SU-DHL-6 (cell line): ENCODE measurements around the gene PLEKHA7.
A peak's percentile ranks its signal among the peaks of the same experiment; 100 is the strongest.

ENCODE experiments used
- H2AFZ ChIP-seq: fragments of 200-600 bp; sonication (generic); 2 replicates; pipeline ENCODE4 v1.6.1; 2014; ENCODE audit warnings: low read depth, mild to moderate bottlenecking, moderate library complexity, mixed read lengths, antibody characterized with exemption, low read length; ENCODE audit not compliant: severe bottlenecking
- H3F3A ChIP-seq: fragments of 200-600 bp; shearing (Covaris generic); 2 replicates; pipeline ENCODE4 v1.6.0; 2016; ENCODE audit warnings: antibody characterized with exemption, mild to moderate bottlenecking; ENCODE audit not compliant: insufficient read depth
- H3K27ac ChIP-seq: fragments of 200-600 bp; sonication (generic); 2 replicates; pipeline ENCODE4 v1.5.1; 2016; ENCODE audit warnings: low read depth, mild to moderate bottlenecking, low read length, moderate library complexity, mixed read lengths
- H3K27me3 ChIP-seq: fragments of 200-600 bp; sonication (generic), shearing (Covaris generic); 2 replicates; pipeline ENCODE4 v1.6.0; 2014; ENCODE audit warnings: mild to moderate bottlenecking, low read length
- H3K36me3 ChIP-seq: fragments of 200-600 bp; sonication (generic); 2 replicates; pipeline ENCODE4 v1.6.1; 2014; ENCODE audit warnings: mild to moderate bottlenecking, low read length, mixed read lengths
- H3K4me2 ChIP-seq: fragments of 300-600, 200-600 bp; shearing (Covaris generic), sonication (generic); 2 replicates; pipeline ENCODE4 v1.6.0; 2014; ENCODE audit warnings: low read length, low read depth, mild to moderate bottlenecking; ENCODE audit not compliant: poor library complexity, severe bottlenecking
- H3K4me3 ChIP-seq: fragments of 200-600 bp; sonication (generic); 2 replicates; pipeline ENCODE4 v1.5.1; 2014; ENCODE audit warnings: antibody characterized with exemption, low read length, mild to moderate bottlenecking, mixed read lengths; ENCODE audit not compliant: insufficient read depth, poor library complexity, severe bottlenecking
- H3K79me2 ChIP-seq: fragments of 200-600 bp; sonication (generic); 2 replicates; pipeline ENCODE4 v1.6.1; 2014; ENCODE audit warnings: mild to moderate bottlenecking, low read length, moderate library complexity; ENCODE audit not compliant: insufficient read depth
- H3K9ac ChIP-seq: fragments of 200-600 bp; sonication (generic); 2 replicates; pipeline ENCODE4 v1.7.0; 2014; ENCODE audit warnings: mild to moderate bottlenecking, low read length
- H3K9me2 ChIP-seq: fragments of 200-600 bp; sonication (generic); replicated peaks from 2 replicates; pipeline ENCODE4 v1.6.1; 2014; ENCODE audit warnings: low read length; ENCODE audit not compliant: insufficient read depth
- H3K9me3 ChIP-seq: fragments of 200-600 bp; sonication (generic); 2 replicates; pipeline ENCODE4 v1.6.1; 2014; ENCODE audit warnings: low read length, mixed read lengths; ENCODE audit not compliant: insufficient read depth
- H4K20me1 ChIP-seq: fragments of 200-600 bp; sonication (generic); 2 replicates; pipeline ENCODE4 v1.6.1; 2014; ENCODE audit warnings: low read depth, mild to moderate bottlenecking, antibody characterized with exemption, low read length, moderate library complexity, mixed read lengths
- EZH2phosphoT487 ChIP-seq: fragments of 200-600 bp; sonication (generic), shearing (Covaris generic); conservative IDR thresholded peaks from 2 replicates; pipeline ENCODE4 v1.6.1; 2018; ENCODE audit warnings: mild to moderate bottlenecking, antibody characterized with exemption, low read length, moderate library complexity, mixed read lengths
- TF ChIP-seq, protein P1 (sequence below): fragments of 200-600 bp; sonication (generic); IDR thresholded peaks from one replicate; pipeline ENCODE4 v1.5.1; 2017; ENCODE audit warnings: antibody characterized with exemption, mild to moderate bottlenecking, low read length, moderate library complexity; ENCODE audit not compliant: insufficient read depth, poor library complexity, severe bottlenecking

Gene PLEKHA7

DNA sequence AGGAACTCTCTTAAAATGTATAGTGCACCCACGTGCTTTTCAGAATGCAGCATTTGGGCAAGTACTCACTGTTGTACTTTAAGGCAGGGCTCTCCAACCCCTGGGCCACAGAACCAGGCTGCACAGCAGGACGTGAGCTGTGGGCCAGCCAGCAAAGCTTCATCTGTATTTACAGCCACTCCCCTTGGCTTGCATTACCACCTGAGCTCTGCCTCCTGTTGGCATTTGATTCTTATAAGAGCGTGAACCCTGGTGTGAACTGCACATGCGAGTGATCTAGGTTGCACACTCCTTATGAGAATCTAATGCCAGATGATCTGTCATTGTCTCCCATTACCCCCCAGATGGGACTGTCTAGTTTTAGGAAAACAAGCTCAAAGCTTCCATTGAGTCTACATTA lies 272.7 kb downstream of the PLEKHA7 start:
- H3K4me2 ChIP-seq, result peak overlapping the region; percentile 47
- H3K9me2 ChIP-seq, result no peaks in the 10 kb centered on the region
- no peak overlapping the region for H2AFZ ChIP-seq
- H3K27me3 ChIP-seq, result no peaks in the 10 kb centered on the region
- peaks cover 50% of the 10 kb centered on the region for H4K20me1 ChIP-seq
- no peak overlapping the region for H3K27ac ChIP-seq
- 0 out of 2 replicates have a peak overlapping the region, but pooled peaks have one; percentile 2 for H3K9ac ChIP-seq
- no peaks in the 10 kb centered on the region for H3F3A ChIP-seq
- TF ChIP-seq, protein P1, sequence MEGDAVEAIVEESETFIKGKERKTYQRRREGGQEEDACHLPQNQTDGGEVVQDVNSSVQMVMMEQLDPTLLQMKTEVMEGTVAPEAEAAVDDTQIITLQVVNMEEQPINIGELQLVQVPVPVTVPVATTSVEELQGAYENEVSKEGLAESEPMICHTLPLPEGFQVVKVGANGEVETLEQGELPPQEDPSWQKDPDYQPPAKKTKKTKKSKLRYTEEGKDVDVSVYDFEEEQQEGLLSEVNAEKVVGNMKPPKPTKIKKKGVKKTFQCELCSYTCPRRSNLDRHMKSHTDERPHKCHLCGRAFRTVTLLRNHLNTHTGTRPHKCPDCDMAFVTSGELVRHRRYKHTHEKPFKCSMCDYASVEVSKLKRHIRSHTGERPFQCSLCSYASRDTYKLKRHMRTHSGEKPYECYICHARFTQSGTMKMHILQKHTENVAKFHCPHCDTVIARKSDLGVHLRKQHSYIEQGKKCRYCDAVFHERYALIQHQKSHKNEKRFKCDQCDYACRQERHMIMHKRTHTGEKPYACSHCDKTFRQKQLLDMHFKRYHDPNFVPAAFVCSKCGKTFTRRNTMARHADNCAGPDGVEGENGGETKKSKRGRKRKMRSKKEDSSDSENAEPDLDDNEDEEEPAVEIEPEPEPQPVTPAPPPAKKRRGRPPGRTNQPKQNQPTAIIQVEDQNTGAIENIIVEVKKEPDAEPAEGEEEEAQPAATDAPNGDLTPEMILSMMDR, result no peak
- TF ChIP-seq EZH2phosphoT487, result no peak
- peaks cover 80% of the 10 kb centered on the region for H3K79me2 ChIP-seq
- no peaks in the 10 kb centered on the region for H3K9me3 ChIP-seq
- peaks cover 36% of the 10 kb centered on the region for H3K36me3 ChIP-seq
- peak overlapping the region; percentile 5 for H3K4me3 ChIP-seq

DNA sequence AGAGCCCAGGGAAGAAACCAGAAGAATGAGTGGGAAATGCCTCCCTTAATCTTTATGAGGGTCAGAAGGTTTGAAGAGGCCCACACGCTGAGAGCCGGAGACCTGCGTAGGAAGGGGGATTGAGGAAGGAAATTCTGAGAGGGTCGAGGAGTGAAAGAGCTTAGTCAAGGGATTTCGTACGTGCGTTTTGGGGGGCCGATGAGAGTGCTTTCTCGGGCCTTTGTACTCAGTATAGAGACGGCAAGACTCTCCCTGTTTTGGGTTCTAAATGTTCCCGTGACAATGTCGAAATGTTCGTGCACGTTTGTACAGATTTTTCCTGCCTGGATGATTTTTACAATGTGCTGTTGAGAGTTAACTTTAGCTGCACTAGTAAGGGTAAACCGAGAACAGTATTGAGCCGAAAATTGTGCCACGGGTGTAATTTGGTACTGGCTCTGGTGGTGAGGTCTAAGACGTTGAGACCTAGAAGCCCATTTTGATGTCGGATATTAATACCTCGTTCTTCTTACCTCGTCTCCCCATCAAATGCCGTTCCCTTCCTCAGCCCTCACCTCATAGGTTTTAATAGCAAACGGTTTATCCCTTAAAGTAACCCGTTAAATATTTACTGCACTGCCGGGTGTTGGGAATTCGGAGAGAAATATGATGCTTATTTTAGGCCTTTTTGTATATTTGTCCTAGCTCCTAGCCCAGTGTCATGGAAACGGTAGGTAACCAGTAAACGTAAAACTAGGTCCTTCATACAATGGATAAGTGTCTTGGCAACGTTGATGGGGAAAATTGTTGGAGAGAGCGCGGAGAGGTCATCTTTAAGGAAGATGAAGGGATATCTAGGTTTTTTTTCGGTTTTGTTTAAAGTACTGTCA lies 275.0 kb downstream of the PLEKHA7 start:
- peak overlapping the region; percentile 50 for H2AFZ ChIP-seq
- H3K36me3 ChIP-seq, result peaks cover 16% of the 10 kb centered on the region; the same call in 1 of the 2 replicates
- H3K9me2 ChIP-seq, result no peaks in the 10 kb centered on the region

DNA sequence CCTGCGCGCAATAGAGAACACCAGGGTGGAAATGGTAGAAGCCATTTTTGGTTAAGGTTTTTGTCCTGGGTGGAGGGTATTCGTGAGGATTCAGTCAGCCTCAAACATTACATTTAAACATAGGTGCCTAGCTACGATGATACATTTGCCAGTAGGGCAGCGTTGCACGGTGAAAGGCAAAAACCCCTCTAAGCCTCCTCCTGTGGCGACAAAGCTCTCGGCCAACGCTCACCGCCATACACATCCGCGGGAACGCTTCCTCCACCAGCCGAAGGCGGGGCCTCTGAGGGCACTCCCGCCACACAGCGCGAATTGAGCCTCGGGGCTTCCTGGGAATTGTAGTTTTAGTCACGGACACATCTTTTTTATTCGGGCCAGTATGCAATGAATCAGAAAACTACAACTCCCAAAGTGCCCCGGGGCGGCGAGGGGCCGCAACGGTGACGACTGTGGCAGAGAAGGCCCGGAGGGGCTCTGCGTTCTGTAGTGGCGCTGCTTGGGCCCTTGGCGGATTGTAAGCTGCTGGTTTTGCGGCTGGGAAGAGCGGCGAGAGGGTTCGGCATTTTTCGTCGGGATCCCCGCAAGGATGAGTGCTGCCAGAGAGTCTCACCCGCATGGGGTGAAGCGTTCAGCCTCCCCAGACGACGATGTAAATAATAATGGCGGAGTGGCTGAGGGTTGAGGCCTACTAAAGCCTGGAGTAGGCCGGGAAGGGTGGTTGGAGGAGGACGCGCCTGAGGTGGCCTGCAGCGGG lies 275.8 kb downstream of the PLEKHA7 start, which contains the start of gene C11orf58:
TSS of gene C11orf58 (plus strand) at position 455 of the 754 bp plus-strand sequence. CDS start at position 587, 132 bp downstream.
- peaks cover 49% of the 10 kb centered on the region for H3K79me2 ChIP-seq
- no peak for TF ChIP-seq EZH2phosphoT487
- TF ChIP-seq, protein P1, result no peak
- peak within 1 kb of the TSS; percentile 89 for H2AFZ ChIP-seq
- H3K9ac ChIP-seq, result peak within 1 kb of the TSS; percentile 82
- H3K36me3 ChIP-seq, result peaks cover 15% of the 10 kb centered on the region; the same call in 1 of the 2 replicates
- no peaks in the 10 kb centered on the region for H3K9me3 ChIP-seq
- peak within 1 kb of the TSS; percentile 78 for H3K4me3 ChIP-seq
- H3K27ac ChIP-seq, result peak within 1 kb of the TSS; percentile 68
- no peaks in the 10 kb centered on the region for H3F3A ChIP-seq
- H3K9me2 ChIP-seq, result no peaks in the 10 kb centered on the region
- no peaks in the 10 kb centered on the region for H3K27me3 ChIP-seq
- H3K4me2 ChIP-seq, result peak within 1 kb of the TSS; percentile 96
- peaks cover 27% of the 10 kb centered on the region for H4K20me1 ChIP-seq

More for the DNA sequence above, 275.0 kb downstream of the PLEKHA7 start:
- Histone ChIP-seq H4K20me1 (peaks cover 28% of the 10 kb centered on the region), H3K9ac (peak overlapping the region; percentile 82), H3K4me3 (peak overlapping the region; percentile 78), H3K79me2 (peaks cover 57% of the 10 kb centered on the region), H3K4me2 (peak overlapping the region; percentile 96), H3K27me3 (no peaks in the 10 kb centered on the region), H3F3A (no peaks in the 10 kb centered on the region), H3K27ac (peak overlapping the region; percentile 45), H3K9me3 (no peaks in the 10 kb centered on the region)
- no peak for TF ChIP-seq EZH2phosphoT487
- TF ChIP-seq, protein P1, result no peak
